Activated CD8-positive, alpha-beta memory T cell treated with anti-CD3 and anti-CD28 coated beads for 36 hours (primary cell): ENCODE results near the gene ARID1A. TPM values are rescaled to one million over a fixed set of nuclear protein-coding genes. Genes with fewer than 3 reads are reported as not detected.

ENCODE experiments used
- CTCF ChIA-PET: fragments of 350-600 bp; sonication (Branson Sonifier 250); formaldehyde crosslinking; loops from one replicate; lab custom pipeline; 2021; ENCODE audit warnings: antibody characterized with exemption; lab: Charles Lee
- POLR2A ChIA-PET: fragments of 350-600 bp; sonication (Branson Sonifier 250); formaldehyde crosslinking; loops from one replicate; lab custom pipeline; 2021; ENCODE audit warnings: antibody characterized with exemption; lab: Charles Lee
- total RNA-seq, 2 experiments: library from RNA; stranded (reverse); gene quantifications; one replicate each; pipeline ENCODE4 v1.2.3, GENCODE V29; 2021

The ARID1A gene
- total RNA-seq, 2 experiments from 2014 or later = 85.7 to 87.5 TPM

GRCh38 chr1:26740023-26740634, 44.3 kb downstream of the ARID1A start:
- POLR2A ChIA-PET = interaction anchor here (0.9 to 1.2 kb wide), 2 partner anchors 39 to 43 kb away, joined by 3 to 4 read pairs; no protein-coding TSS in a partner anchor
- CTCF ChIA-PET = interaction anchor here (1.6 to 3.0 kb wide), 3 partner anchors 12 to 50 kb away, joined by 3 to 11 read pairs (median 6); no protein-coding TSS in a partner anchor

DNA sequence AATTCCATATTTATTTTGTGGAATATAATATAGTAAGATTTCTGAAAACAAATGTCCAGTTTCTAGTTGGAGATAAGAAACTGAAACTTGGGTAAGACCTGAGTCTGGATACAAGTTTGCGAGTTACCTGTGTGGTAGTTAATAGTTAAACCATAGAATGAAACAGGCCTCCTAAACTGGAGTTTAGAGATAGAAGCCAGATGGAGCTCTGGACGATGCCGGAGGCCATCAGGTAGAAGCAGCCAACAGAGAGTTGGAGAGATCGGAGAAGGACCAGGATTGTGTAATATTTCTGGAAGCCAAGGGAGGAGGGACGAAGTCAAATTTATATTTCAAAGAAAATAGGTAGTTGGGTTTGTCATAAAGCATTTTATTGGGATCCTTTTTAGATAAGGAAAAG, 45.1 kb downstream of the ARID1A start:
- POLR2A ChIA-PET = interaction anchor here (0.5 kb wide), 1 partner anchor 58 kb away, joined by 10 read pairs; no protein-coding TSS in a partner anchor
- CTCF ChIA-PET = interaction anchor here (3.0 kb wide), 1 partner anchor 13 kb away, joined by 11 read pairs; no protein-coding TSS in a partner anchor

GRCh38 chr1:26743426-26744059, 47.7 kb downstream of the ARID1A start:
- POLR2A ChIA-PET = interaction anchor here (0.7 to 2.7 kb wide), 8 partner anchors 13 to 142 kb away, joined by 4 to 14 read pairs (median 10); partner anchors contain the start of genes ARID1A and PIGV

DNA sequence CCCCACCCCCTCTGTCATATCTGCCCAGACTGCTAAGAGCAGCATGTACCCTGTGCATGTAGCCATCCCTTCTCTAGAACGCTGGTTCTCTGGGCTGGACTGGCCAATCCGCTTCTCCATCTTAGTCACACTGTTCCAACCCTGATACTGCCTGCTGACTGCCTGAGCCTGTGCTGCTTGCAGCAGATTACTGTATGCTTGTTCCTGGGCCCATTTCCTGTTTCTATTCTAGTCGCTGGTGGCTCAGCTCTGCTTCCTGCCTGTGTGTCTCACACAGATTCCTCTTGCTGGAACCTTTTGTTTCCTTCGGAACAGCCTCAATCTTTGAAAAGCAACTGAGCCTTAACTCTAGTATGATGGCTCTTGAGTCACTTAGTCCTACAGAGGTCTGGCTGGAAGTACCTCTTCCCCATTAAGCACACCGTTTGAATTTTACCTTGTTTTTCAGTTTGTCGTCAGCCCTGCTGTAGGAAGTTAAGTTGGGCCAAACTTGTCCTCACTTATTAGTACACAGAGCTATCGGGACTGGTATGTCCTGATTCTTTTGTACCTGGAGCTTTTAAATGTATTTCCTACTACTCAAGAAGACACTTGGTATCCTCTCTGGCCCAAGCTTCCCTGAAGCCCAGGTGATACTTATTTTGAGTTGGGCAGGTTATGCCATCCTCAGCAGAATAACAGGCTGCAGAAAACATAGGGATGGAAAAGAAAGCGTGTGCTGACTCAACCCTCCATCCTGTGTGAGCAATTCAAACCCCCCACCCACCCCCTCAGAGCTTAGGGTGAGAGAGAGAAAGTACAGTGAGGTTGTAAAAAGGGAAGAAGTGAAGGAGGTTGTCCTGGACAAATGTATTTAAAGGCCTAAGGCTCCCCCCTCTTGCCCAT, 48.5 kb downstream of the ARID1A start:
- POLR2A ChIA-PET = interaction anchor here (0.5 to 2.7 kb wide), 13 partner anchors 13 to 412 kb away, joined by 3 to 14 read pairs (median 5); partner anchors contain the start of genes ARID1A and PIGV
- CTCF ChIA-PET = interaction anchor here (1.0 to 4.3 kb wide), 7 partner anchors 17 to 52 kb away, joined by 3 to 20 read pairs (median 4); partner anchors contain the start of gene PIGV

More at GRCh38 chr1:26743426-26744059, 47.7 kb downstream of the ARID1A start:
- CTCF ChIA-PET = interaction anchor here (1.1 to 4.3 kb wide), 4 partner anchors 15 to 46 kb away, joined by 3 to 20 read pairs (median 7); partner anchors contain the start of gene PIGV

- ChIA-PET CTCF (interaction anchor here (1.0 to 4.3 kb wide), 7 partner anchors 16 to 52 kb away, joined by 3 to 20 read pairs (median 4); partner anchors contain the start of gene PIGV), POLR2A (interaction anchor here (0.5 to 2.7 kb wide), 10 partner anchors 12 to 164 kb away, joined by 3 to 14 read pairs (median 6); partner anchors contain the start of genes ARID1A and PIGV)
Measured at GRCh38 chr1:26745191-26745590, 49.4 kb downstream of the ARID1A start.

DNA sequence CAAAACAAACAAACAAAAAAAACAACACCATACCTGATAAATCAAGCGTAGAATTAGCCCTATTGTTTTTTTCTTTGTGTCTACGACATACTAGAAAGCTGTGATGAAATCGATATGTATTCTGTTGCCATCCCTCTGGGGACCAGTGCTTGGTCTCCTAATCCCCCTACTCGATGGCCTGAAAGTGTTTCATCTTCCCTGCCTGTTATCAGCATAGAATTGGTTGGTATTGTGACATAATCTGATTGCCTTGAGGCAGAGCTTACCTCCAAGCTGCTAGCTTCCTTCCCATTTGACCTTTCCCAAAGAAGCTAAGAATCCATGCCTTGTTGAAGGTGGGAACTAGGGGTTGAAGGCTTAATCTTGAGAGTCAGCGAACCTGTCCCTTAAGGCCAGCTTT, 51.2 kb downstream of the ARID1A start:
- POLR2A ChIA-PET = no interaction called here
- CTCF ChIA-PET = interaction anchor here (0.8 to 4.3 kb wide), 4 partner anchors 12 to 133 kb away, joined by 3 to 20 read pairs (median 4); partner anchors contain the start of gene PIGV

- POLR2A ChIA-PET = interaction anchor here (0.7 kb wide), 1 partner anchor 41 kb away, joined by 4 read pairs; no protein-coding TSS in a partner anchor
- CTCF ChIA-PET = interaction anchor here (0.7 to 1.3 kb wide), 3 partner anchors 10 to 71 kb away, joined by 3 to 5 read pairs (median 3); no protein-coding TSS in a partner anchor
Measured at GRCh38 chr1:26748351-26748750, 52.5 kb downstream of the ARID1A start.

DNA sequence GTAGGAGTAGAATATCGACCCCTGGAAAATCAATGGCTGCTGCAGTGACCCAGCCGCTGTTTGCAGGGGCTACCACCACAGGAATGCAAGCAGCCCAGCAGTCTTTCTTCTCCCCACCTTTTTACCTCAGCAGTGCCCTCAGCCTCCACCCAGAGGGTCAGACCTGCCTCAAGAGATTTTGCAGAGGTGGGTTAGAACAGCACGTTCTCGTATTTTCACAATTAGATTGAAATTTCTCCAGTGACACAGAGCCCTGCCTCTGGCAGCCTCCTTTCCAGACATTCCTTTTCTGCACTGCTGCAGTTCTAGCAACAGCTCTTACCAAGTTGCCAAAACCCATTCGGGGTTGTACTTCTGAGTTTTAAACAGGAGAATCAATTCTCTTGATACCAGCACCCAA, 53.6 kb downstream of the ARID1A start:
- ChIA-PET CTCF (no interaction called here), POLR2A (no interaction called here)

GRCh38 chr1:26750428-26750827, 54.6 kb downstream of the ARID1A start:
- ChIA-PET POLR2A (interaction anchor here (1.1 kb wide), 1 partner anchor 137 kb away, joined by 10 read pairs; no protein-coding TSS in a partner anchor), CTCF (no interaction called here)

- ChIA-PET POLR2A (no interaction called here), CTCF (interaction anchor here (0.8 kb wide), 1 partner anchor 15 kb away, joined by 3 read pairs; no protein-coding TSS in a partner anchor)
Measured at GRCh38 chr1:26752519-26752918, 56.7 kb downstream of the ARID1A start.

GRCh38 chr1:26754086-26754874, 58.5 kb downstream of the ARID1A start:
- CTCF ChIA-PET = no interaction called here
- POLR2A ChIA-PET = no interaction called here

DNA sequence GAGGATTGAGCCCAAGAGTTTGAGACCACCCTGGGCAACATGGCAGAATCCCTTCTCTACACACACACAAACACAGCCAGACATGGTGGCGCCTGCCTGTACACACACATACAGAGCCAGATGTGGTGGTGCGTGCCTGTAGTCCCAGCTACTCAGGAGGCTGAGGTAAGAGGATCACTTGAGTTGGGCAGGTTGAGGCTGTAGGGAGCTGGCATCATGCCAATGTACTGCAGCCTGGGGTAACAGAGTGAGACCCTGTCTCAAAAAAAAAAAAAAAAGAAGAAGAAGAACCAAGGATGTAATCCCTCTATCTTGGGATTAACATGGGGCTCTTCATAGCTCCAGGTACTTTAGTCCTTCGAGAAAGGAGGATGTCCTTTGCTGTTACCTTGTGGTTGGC, 62.5 kb downstream of the ARID1A start:
- ChIA-PET POLR2A (interaction anchor here (1.2 kb wide), 1 partner anchor 61 kb away, joined by 4 read pairs; no protein-coding TSS in a partner anchor), CTCF (interaction anchor here (0.6 to 1.3 kb wide), 3 partner anchors 10 to 396 kb away, joined by 3 to 5 read pairs (median 3); partner anchors contain the start of gene SLC9A1)

GRCh38 chr1:26759531-26759930, 63.7 kb downstream of the ARID1A start:
- ChIA-PET CTCF (interaction anchor here (1.3 to 1.4 kb wide), 2 partner anchors 12 to 21 kb away, joined by 3 to 5 read pairs; no protein-coding TSS in a partner anchor), POLR2A (no interaction called here)

DNA sequence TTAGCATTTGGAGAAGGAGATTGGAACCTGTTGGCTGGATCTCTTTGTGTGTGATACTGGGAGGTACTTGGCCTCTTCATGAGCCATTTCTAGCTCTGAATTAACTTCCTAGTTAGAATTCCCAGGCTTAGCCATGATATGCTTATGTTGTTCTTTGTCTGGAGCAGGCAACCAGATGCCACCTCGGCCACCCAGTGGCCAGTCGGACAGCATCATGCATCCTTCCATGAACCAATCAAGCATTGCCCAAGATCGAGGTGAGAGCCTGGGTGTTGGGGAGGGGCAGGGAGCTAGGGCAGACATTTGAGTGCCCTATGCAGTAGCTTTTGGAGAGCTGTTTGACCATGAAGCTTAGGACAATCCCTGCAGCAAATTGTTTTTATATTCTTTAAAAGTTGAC, 65.4 kb downstream of the ARID1A start:
- ChIA-PET CTCF (interaction anchor here (0.8 to 2.1 kb wide), 3 partner anchors 16 to 159 kb away, joined by 4 to 6 read pairs (median 5); no protein-coding TSS in a partner anchor), POLR2A (interaction anchor here (1.0 kb wide), 1 partner anchor 64 kb away, joined by 3 read pairs; no protein-coding TSS in a partner anchor)

- POLR2A ChIA-PET = no interaction called here
Measured at GRCh38 chr1:26767714-26768113, 71.9 kb downstream of the ARID1A start.

DNA sequence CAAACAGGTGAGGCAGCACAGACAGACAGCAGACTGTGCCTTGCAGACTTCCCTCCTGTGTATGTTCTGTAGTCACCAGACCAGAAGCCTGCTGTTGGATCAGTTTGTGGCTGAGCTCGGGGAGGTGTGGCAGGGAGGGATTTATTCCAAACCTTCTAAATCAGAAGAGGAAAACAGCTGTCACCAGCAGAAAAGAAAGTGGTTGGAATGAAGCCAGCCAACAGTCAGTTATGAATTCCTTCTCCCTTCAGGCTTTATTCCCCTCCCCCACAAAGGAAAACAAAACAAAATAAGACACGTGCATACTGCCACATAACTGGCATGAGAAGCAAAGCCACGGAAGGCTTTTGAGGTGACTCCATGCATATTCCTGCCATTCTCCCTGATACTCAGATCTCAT, 72.9 kb downstream of the ARID1A start:
- CTCF ChIA-PET = interaction anchor here (0.5 kb wide), 1 partner anchor 27 kb away, joined by 3 read pairs; no protein-coding TSS in a partner anchor
- POLR2A ChIA-PET = no interaction called here

More at GRCh38 chr1:26767714-26768113, 71.9 kb downstream of the ARID1A start:
- CTCF ChIA-PET = no interaction called here

- ChIA-PET CTCF (interaction anchor here (0.6 kb wide), 1 partner anchor 95 kb away, joined by 3 read pairs; no protein-coding TSS in a partner anchor), POLR2A (interaction anchor here (1.2 kb wide), 1 partner anchor 13 kb away, joined by 3 read pairs; no protein-coding TSS in a partner anchor)
Measured at GRCh38 chr1:26771285-26771642, 75.4 kb downstream of the ARID1A start.
